Trophoblast cell (in vitro differentiated cells and primary cell): ENCODE results near the gene LPCAT1.
"Not testable (repeated sequence)": the region's sequence is repeated elsewhere in the genome, so short reads cannot be mapped to it uniquely, and the experiment has no call there.

Source experiments
- DNase-seq, 2 donors: peaks; one replicate each; pipeline ENCODE4 v3.0.0-alpha.2; 2016
- H2AFZ ChIP-seq: 2 replicates; pipeline ENCODE4 v1.6.1; 2013; ENCODE audit warnings: low read length, moderate library complexity, mild to moderate bottlenecking; ENCODE audit not compliant: insufficient read depth, poor library complexity
- H2AK5ac ChIP-seq: 2 replicates; pipeline ENCODE4 v1.6.1; 2013; ENCODE audit warnings: mild to moderate bottlenecking, low read length
- H2BK120ac ChIP-seq: 2 replicates; pipeline ENCODE4 v1.6.1; 2013; ENCODE audit warnings: low read length, mild to moderate bottlenecking, moderate library complexity; ENCODE audit not compliant: insufficient read depth, poor library complexity
- H2BK12ac ChIP-seq: 2 replicates; pipeline ENCODE4 v1.6.1; 2013; ENCODE audit warnings: mild to moderate bottlenecking, low read length, moderate library complexity
- H2BK5ac ChIP-seq: 2 replicates; pipeline ENCODE4 v1.6.1; 2013; ENCODE audit warnings: low read length, low read depth, moderate library complexity, mild to moderate bottlenecking; ENCODE audit not compliant: poor library complexity
- H3K14ac ChIP-seq: 2 replicates; pipeline ENCODE4 v1.6.1; 2013; ENCODE audit warnings: mild to moderate bottlenecking, low read length
- H3K18ac ChIP-seq: 2 replicates; pipeline ENCODE4 v1.6.1; 2013; ENCODE audit warnings: mild to moderate bottlenecking, low read length
- H3K23ac ChIP-seq: 2 replicates; pipeline ENCODE4 v1.6.1; 2013; ENCODE audit warnings: low read length
- H3K27ac ChIP-seq: 2 replicates; pipeline ENCODE4 v1.5.1; 2013; ENCODE audit warnings: low read depth, mild to moderate bottlenecking, inconsistent platforms, low read length, moderate library complexity
- H3K27me3 ChIP-seq: 2 replicates; pipeline ENCODE4 v1.6.1; 2013; ENCODE audit warnings: inconsistent platforms, mild to moderate bottlenecking, low read length, moderate library complexity; ENCODE audit not compliant: insufficient read depth
- H3K36me3 ChIP-seq, 2 experiments: 1 replicate in 1 of 2; 2 replicates in 1 of 2; pipeline ENCODE4 v1.6.1; 2013; ENCODE audit warnings: low read length in 2 of 2, mild to moderate bottlenecking in 2 of 2, moderate library complexity in 1 of 2; ENCODE audit not compliant: insufficient read depth in 2 of 2, control insufficient read depth in 1 of 2
- H3K4ac ChIP-seq: 2 replicates; pipeline ENCODE4 v1.6.1; 2013; ENCODE audit warnings: low read depth, mild to moderate bottlenecking, low read length, moderate library complexity
- H3K4me1 ChIP-seq, 2 experiments: 1 replicate in 1 of 2; 2 replicates in 1 of 2; pipeline ENCODE4 v1.6.1; 2013; ENCODE audit warnings: low read length in 2 of 2, mild to moderate bottlenecking in 2 of 2, moderate library complexity in 1 of 2; ENCODE audit not compliant: insufficient read depth in 2 of 2, control insufficient read depth in 1 of 2
- H3K4me2 ChIP-seq: 2 replicates; pipeline ENCODE4 v1.6.1; 2013; ENCODE audit warnings: inconsistent platforms, mild to moderate bottlenecking, low read length, moderate library complexity
- H3K4me3 ChIP-seq: 2 replicates; pipeline ENCODE4 v1.5.1; 2013; ENCODE audit warnings: mild to moderate bottlenecking, low read depth, low read length, inconsistent platforms
- H3K79me1 ChIP-seq: one replicate; pipeline ENCODE4 v1.6.1; 2013; ENCODE audit warnings: low read length
- H3K79me2 ChIP-seq: 2 replicates; pipeline ENCODE4 v1.6.1; 2013; ENCODE audit warnings: low read length, mild to moderate bottlenecking; ENCODE audit not compliant: control insufficient read depth, insufficient read depth, poor library complexity
- H3K9ac ChIP-seq: 2 replicates; pipeline ENCODE4 v1.6.1; 2013; ENCODE audit warnings: mild to moderate bottlenecking, low read length
- H3K9me3 ChIP-seq: 2 replicates; pipeline ENCODE4 v1.6.1; 2013; ENCODE audit warnings: low read depth, mild to moderate bottlenecking, control low read depth, inconsistent platforms, low read length; ENCODE audit not compliant: insufficient read depth
- H4K12ac ChIP-seq: 2 replicates; pipeline ENCODE4 v1.6.1; 2013; ENCODE audit warnings: low read depth, mild to moderate bottlenecking, low read length, moderate library complexity
- H4K8ac ChIP-seq: 2 replicates; pipeline ENCODE4 v1.6.1; 2013; ENCODE audit warnings: low read depth, mild to moderate bottlenecking, low read length, moderate library complexity
- H4K91ac ChIP-seq: one replicate; pipeline ENCODE4 v1.6.1; 2013; ENCODE audit warnings: low read depth, mild to moderate bottlenecking, low read length, moderate library complexity
- WGBS: extraction: QIAGEN DNeasy Blood & Tissue Kit; methylation state at CpG from one replicate; pipeline ENCODE4 v1.1.7; 2013; ENCODE audit warnings: missing lambda C conversion rate; ENCODE audit not compliant: insufficient read length, insufficient coverage; ENCODE audit errors: extremely low coverage; 5-methylcytosine and 5-hydroxymethylcytosine counted together

Gene LPCAT1

GRCh38 chr5:1561402-1561929 is 37.7 kb upstream of the LPCAT1 start:
- Histone ChIP-seq H3K79me2 (no peaks in the 10 kb centered on the region), H2AK5ac (no peak overlapping the region), H2BK12ac (no peak overlapping the region), H3K4me1 (peaks cover 1 to 3% of the 10 kb centered on the region in 2 experiments), H2BK5ac (no peak overlapping the region), H3K79me1 (peaks cover 3% of the 10 kb centered on the region), H3K36me3 (no peaks in the 10 kb centered on the region), H3K9ac (no peak overlapping the region), H4K91ac (no peak overlapping the region), H3K27ac (no peak overlapping the region), H3K23ac (no peak overlapping the region), H3K4me3 (no peak overlapping the region), H2AFZ (no peak overlapping the region), H3K4ac (no peak overlapping the region), H3K27me3 (no peaks in the 10 kb centered on the region), H3K4me2 (no peak overlapping the region), H3K18ac (no peak overlapping the region), H2BK120ac (no peak overlapping the region), H3K9me3 (no peaks in the 10 kb centered on the region), H4K8ac (no peak overlapping the region), H3K14ac (no peak overlapping the region), H4K12ac (no peak overlapping the region)
- no CpG with 5 or more reads among the region's 10 CpGs for WGBS
- no peak for DNase-seq

- not testable (repeated sequence) for H3K4ac ChIP-seq, H3K79me2 ChIP-seq, H3K9me3 ChIP-seq, H3K18ac ChIP-seq, H3K4me1 ChIP-seq, H3K14ac ChIP-seq, H3K9ac ChIP-seq, DNase-seq, H2BK120ac ChIP-seq, H3K23ac ChIP-seq, H3K27me3 ChIP-seq, H3K4me3 ChIP-seq, H2AFZ ChIP-seq, H3K4me2 ChIP-seq, H2BK5ac ChIP-seq, H2AK5ac ChIP-seq, H4K91ac ChIP-seq, H3K79me1 ChIP-seq, H3K27ac ChIP-seq, H4K12ac ChIP-seq, H3K36me3 ChIP-seq, H4K8ac ChIP-seq, H2BK12ac ChIP-seq
- WGBS, result no CpG with 5 or more reads among the region's 13 CpGs
Observed at GRCh38 chr5:1560499-1560898, 36.7 kb upstream of the LPCAT1 start.

GRCh38 chr5:1558944-1559343 is 35.2 kb upstream of the LPCAT1 start:
- no peak overlapping the region for H4K91ac ChIP-seq
- no peaks in the 10 kb centered on the region for H3K4me1 ChIP-seq
- no peaks in the 10 kb centered on the region for H3K9me3 ChIP-seq
- no peak overlapping the region for H3K23ac ChIP-seq
- DNase-seq, result no peak
- H3K79me1 ChIP-seq, result no peaks in the 10 kb centered on the region
- H3K9ac ChIP-seq, result no peak overlapping the region
- no peak overlapping the region for H3K14ac ChIP-seq
- H3K36me3 ChIP-seq, result no peaks in the 10 kb centered on the region
- H2BK12ac ChIP-seq, result no peak overlapping the region
- no CpG with 5 or more reads among the region's 6 CpGs for WGBS
- no peak overlapping the region for H3K4me3 ChIP-seq
- no peaks in the 10 kb centered on the region for H3K79me2 ChIP-seq
- H4K12ac ChIP-seq, result no peak overlapping the region
- no peak overlapping the region for H3K18ac ChIP-seq
- H2AK5ac ChIP-seq, result no peak overlapping the region
- H3K4ac ChIP-seq, result no peak overlapping the region
- no peak overlapping the region for H2BK5ac ChIP-seq
- no peak overlapping the region for H2AFZ ChIP-seq
- H4K8ac ChIP-seq, result no peak overlapping the region
- H3K27ac ChIP-seq, result no peak overlapping the region
- H3K27me3 ChIP-seq, result no peaks in the 10 kb centered on the region
- no peak overlapping the region for H3K4me2 ChIP-seq
- no peak overlapping the region for H2BK120ac ChIP-seq

DNA sequence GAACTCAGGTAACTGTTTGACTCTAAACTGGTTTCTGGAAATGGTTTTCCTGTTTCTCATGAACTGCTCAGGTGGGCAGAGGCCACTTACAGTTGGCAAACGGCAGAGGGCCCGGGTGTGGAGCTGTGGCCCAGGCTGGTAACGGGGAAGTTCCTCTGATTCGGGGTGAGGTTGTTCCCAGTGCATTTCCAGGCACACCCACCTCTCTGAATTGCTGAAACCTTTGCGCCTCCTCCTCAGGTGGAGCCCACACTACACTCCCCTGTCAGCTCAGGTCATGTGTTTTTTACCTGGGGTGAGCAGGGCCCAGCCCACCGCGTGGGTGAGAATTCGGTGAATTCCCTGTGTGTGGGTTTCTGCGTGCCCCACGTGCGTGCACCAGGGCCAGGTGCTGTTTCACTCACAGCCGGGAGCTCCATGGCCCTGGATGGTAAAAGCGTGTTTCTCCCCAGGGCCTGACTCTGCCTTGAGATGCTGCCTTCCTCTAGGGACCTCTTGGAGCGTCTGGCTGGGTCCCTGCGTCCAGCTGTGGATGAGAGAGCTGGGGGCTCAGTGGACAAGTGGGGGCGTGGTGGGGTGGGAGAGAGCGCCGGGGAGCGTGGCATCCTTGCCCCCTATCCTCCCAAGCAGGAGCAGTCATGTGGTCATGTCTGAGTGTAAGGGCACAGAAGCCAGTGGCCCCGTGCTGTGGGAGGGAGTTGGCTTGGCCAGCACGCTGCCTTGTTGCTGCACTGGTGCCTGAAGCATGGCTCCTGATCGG is 33.5 kb upstream of the LPCAT1 start:
- Histone ChIP-seq H3K27me3 (no peaks in the 10 kb centered on the region), H2AFZ (no peak overlapping the region), H4K91ac (no peak overlapping the region), H4K12ac (no peak overlapping the region), H2AK5ac (no peak overlapping the region), H3K9me3 (no peaks in the 10 kb centered on the region), H3K79me2 (no peaks in the 10 kb centered on the region), H3K23ac (no peak overlapping the region), H3K18ac (no peak overlapping the region), H3K27ac (no peak overlapping the region), H3K14ac (no peak overlapping the region), H2BK5ac (no peak overlapping the region), H3K4me2 (no peak overlapping the region), H3K9ac (no peak overlapping the region), H2BK12ac (no peak overlapping the region), H3K79me1 (no peaks in the 10 kb centered on the region), H3K4me3 (no peak overlapping the region), H3K4me1 (no peaks in the 10 kb centered on the region), H4K8ac (no peak overlapping the region), H2BK120ac (no peak overlapping the region), H3K4ac (no peak overlapping the region), H3K36me3 (no peaks in the 10 kb centered on the region)
- WGBS, result no CpG with 5 or more reads among the region's 22 CpGs
- DNase-seq, result no peak
